A549 (cell line): ENCODE results near the gene NOXO1. TPM values are rescaled to one million over a fixed set of nuclear protein-coding genes. Genes with fewer than 3 reads are reported as not detected.
A peak's percentile ranks its signal among the peaks of the same experiment; 100 is the strongest.

Experiments used
- ATAC-seq, 2 experiments: fragments of 200-7000 bp in 1 of 2; fragments of >200 bp in 1 of 2; cut with Nextera tagmentation in 1 of 2; cut with Tn5 transposase in 1 of 2; 3 replicates each; pipeline versions ENCODE4 v1.8.0 to v1.9.1; 2018 to 2020; ENCODE audit warnings: mild to moderate bottlenecking in 1 of 2, moderate library complexity in 1 of 2
- CTCF ChIA-PET: fragments of 300-600 bp; sonication (Branson Sonifier 250); formaldehyde crosslinking; extraction: SDS; loops from one replicate; lab custom pipeline; 2021; ENCODE audit warnings: antibody characterized with exemption, inconsistent platforms; lab: Yijun Ruan, JAX
- POLR2A ChIA-PET: fragments of 350-600 bp; formaldehyde crosslinking; extraction: SDS; loops from one replicate; lab custom pipeline; 2021; ENCODE audit warnings: antibody characterized with exemption, inconsistent platforms; lab: Yijun Ruan, JAX
- DNase-seq, 2 experiments: peaks; one replicate each; pipeline versions ENCODE4 v3.0.0 to v3.0.0-alpha.2; 2011 to 2016; ENCODE audit warnings: low read depth in 1 of 2, low spot score in 1 of 2
- FAIRE-seq: peaks from 2 replicates; lab custom pipeline; 2011; peaks lifted over from hg19 to GRCh38; lab: Jason Lieb, UNC
- H3K27ac ChIP-seq, 2 experiments: fragments of >200 bp; sonication (Bioruptor Twin); formaldehyde crosslinking; 3 replicates each; pipeline ENCODE4 v1.5.1; 2016 to 2017
- H3K4me1 ChIP-seq: fragments of >200 bp; sonication (Bioruptor Twin); formaldehyde crosslinking; 3 replicates; pipeline ENCODE4 v1.6.1; 2016
- H3K4me2 ChIP-seq: fragments of >200 bp; sonication (Bioruptor Twin); formaldehyde crosslinking; 3 replicates; pipeline ENCODE4 v1.6.1; 2016
- H3K4me3 ChIP-seq: fragments of >200 bp; sonication (Bioruptor Twin); formaldehyde crosslinking; 3 replicates; pipeline ENCODE4 v1.5.1; 2016
- H3K9me3 ChIP-seq: fragments of >200 bp; sonication (Bioruptor Twin); formaldehyde crosslinking; 3 replicates; pipeline ENCODE4 v1.6.1; 2016
- KDM5A ChIP-seq: fragments of 200-600 bp; sonication (generic); IDR thresholded peaks from 2 replicates; pipeline ENCODE4 v1.6.1; 2016; ENCODE audit warnings: antibody characterized with exemption, mild to moderate bottlenecking
- SREBF2 ChIP-seq: fragments of 450-650 bp; IDR thresholded peaks from 2 replicates; pipeline ENCODE4 v1.6.1; 2014; ENCODE audit warnings: mild to moderate bottlenecking, moderate library complexity
- TFCP2L1 ChIP-seq: fragments of 250-450 bp; sonication (Bioruptor Pico); IDR thresholded peaks from 2 replicates; pipeline ENCODE4 v1.5.0; 2021; ENCODE audit warnings: mild to moderate bottlenecking
- ZSCAN20 ChIP-seq: fragments of 250-450 bp; sonication (Bioruptor Pico); IDR thresholded peaks from 2 replicates; pipeline ENCODE4 v1.8.0; 2022; ENCODE audit warnings: mild to moderate bottlenecking, moderate library complexity
- WGBS: methylation state at CpG from one replicate; pipeline ENCODE4 v1.1.6; 2017; ENCODE audit errors: missing lambda C conversion rate; 5-methylcytosine and 5-hydroxymethylcytosine counted together
- polyA plus RNA-seq, 4 experiments: library from polyadenylated mRNA; depleted of rRNA in 3 of 4; stranded (reverse); fragments of >200 nt; fragmentation: RNase III in 1 of 4; extraction: RNeasy Plus Mini Kit Qiagen cat#74134 plus additional on column Dnase treatment in 1 of 4; gene quantifications; 2 replicates in 3 of 4; 3 replicates in 1 of 4; pipeline ENCODE4 v1.2.3, GENCODE V29; 2011 to 2017
- small RNA-seq, 6 experiments: library from RNA; depleted of rRNA; stranded (forward); fragments of <200 nt; gene quantifications; one replicate each; pipeline ENCODE3, GENCODE V24; 2012
- TF ChIP-seq, protein P1 (sequence below): IDR thresholded peaks from 2 replicates; pipeline ENCODE4 v1.6.1; 2012

The NOXO1 gene
- polyA plus RNA-seq, 2 of the 4 experiments (the other 2 are of a cell fraction): 0.32 TPM; not detected in 1

DNA sequence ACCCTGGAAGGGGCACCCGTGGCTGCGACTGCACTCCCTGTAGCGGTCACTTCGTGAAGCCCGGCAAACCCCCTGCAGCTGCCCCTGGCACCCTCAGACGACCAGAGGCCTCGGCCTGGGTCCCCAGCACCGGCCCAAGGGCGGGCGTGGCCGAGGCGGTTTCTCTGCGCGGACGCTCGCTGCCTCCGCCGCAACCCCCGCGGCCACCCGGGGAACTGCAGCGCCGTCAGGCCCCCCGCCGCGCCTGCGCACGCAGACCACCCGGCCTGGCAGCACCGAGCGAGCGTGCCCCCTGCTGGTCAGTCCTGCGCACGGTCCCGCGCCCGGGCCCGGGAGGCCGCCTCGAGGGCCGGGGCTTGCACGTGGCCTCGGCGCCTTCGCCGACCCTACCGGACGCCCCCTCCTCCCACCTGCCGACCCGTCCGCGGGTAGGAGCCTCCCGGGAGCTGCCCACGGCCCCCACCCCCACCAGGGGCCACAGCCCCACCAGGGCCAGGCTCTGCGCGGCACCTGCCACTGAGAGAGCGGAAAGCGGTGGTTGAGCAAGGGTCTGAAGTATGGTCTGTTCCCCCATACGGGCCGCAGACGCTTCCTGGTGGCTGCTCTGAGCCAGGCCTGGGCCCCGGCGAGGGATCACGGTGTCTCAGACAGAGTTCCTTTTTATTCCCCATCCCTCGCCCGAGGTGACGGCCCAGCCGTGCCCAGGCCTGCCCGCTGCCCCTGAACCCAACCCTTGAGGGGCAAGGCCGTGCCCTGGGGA lies 51.5 kb downstream of the NOXO1 start (continued):
- TF ChIP-seq, protein P1, sequence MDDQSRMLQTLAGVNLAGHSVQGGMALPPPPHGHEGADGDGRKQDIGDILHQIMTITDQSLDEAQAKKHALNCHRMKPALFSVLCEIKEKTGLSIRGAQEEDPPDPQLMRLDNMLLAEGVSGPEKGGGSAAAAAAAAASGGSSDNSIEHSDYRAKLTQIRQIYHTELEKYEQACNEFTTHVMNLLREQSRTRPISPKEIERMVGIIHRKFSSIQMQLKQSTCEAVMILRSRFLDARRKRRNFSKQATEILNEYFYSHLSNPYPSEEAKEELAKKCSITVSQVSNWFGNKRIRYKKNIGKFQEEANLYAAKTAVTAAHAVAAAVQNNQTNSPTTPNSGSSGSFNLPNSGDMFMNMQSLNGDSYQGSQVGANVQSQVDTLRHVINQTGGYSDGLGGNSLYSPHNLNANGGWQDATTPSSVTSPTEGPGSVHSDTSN: no peak

DNA sequence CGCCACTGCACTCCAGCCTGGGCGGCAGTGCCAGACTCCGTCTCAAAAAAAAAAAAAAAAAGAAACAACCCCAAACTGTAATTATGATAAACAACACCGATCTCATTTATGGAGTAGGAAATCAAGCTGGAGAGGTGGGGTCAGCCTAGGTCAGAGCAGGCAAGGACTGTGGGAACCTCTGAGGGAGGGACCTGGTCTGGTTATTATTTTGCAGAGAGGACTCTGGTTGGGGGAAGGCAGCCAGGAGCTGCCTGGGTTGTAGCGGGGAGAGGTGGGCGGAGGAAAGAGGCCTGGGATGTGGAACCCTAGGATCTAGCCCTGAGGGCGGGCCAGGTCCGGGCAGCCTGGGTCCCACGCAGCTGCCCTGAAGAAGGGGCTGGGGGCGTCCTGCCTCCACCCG lies 52.2 kb downstream of the NOXO1 start:
- peak overlapping the region; percentile 65 for H3K4me3 ChIP-seq
- peak overlapping the region; percentile 97 for H3K4me2 ChIP-seq
- ChIA-PET POLR2A (interaction anchor here (0.6 to 1.3 kb wide), 10 partner anchors 9 to 113 kb away, joined by 3 to 11 read pairs (median 3); partner anchors contain the start of gene MSRB1), CTCF (interaction anchor here (0.6 to 12.9 kb wide), 27 partner anchors 9 to 549 kb away, joined by 3 to 396 read pairs (median 5); partner anchors contain the start of genes MEIOB, MSRB1, NUBP2 and SPSB3)
- WGBS: 6% methylated on average over 8 of the region's 11 CpGs
- ATAC-seq (peak; percentile 77 to 81), DNase-seq (peak; percentile 73 to 78), FAIRE-seq (no peak)
- TF ChIP-seq TFCP2L1 (CRISPR knock-in tag) (no peak), KDM5A (no peak), SREBF2 (no peak), ZSCAN20 (CRISPR knock-in tag) (no peak)
- H3K9me3 ChIP-seq: no peaks in the 10 kb centered on the region
- peak overlapping the region; percentile 98 to 99 for H3K27ac ChIP-seq
- peaks cover 46% of the 10 kb centered on the region for H3K4me1 ChIP-seq

Small RNA genes lying within 50 kb of the gene (small RNA-seq; reads per million reads assigned to genes)
- gene AC005363.2 (0 to 1.7 (median 0) reads per million in 6 experiments), gene RN7SL219P (0 reads per million in 6 experiments), gene SNORA10 (0 reads per million in 6 experiments), gene SNORA64 (0 reads per million in 6 experiments)

Other genes starting within 250 kb of the NOXO1 start
Only the 30 nearest of the 31 such genes appear.
- 15.2 and 15.7 TPM in 2 replicates for gene NME3, start 209.9 kb downstream of the NOXO1 start, polyA plus RNA-seq (2011; rRNA removed)
- 46.4 to 59.2 TPM (median 49.9 TPM) in 3 replicates for gene NME3, start 209.9 kb downstream of the NOXO1 start, polyA plus RNA-seq (2017; fragmentation: RNase III; extraction: RNeasy Plus Mini Kit Qiagen cat#74134 plus additional on column Dnase treatment)
- 2.9 and 3.7 TPM in 2 replicates for gene EME2, start 208.7 kb downstream of the NOXO1 start, polyA plus RNA-seq (2011; rRNA removed)
- gene EME2, start 208.7 kb downstream of the NOXO1 start, polyA plus RNA-seq (2017; fragmentation: RNase III; extraction: RNeasy Plus Mini Kit Qiagen cat#74134 plus additional on column Dnase treatment): 13.0 to 17.3 TPM (median 16.5 TPM) in 3 replicates
- 105 and 118 TPM in 2 replicates for gene MRPS34, start 208.3 kb downstream of the NOXO1 start, polyA plus RNA-seq (2011; rRNA removed)
- 210 to 220 TPM (median 214 TPM) in 3 replicates for gene MRPS34, start 208.3 kb downstream of the NOXO1 start, polyA plus RNA-seq (2017; fragmentation: RNase III; extraction: RNeasy Plus Mini Kit Qiagen cat#74134 plus additional on column Dnase treatment)
- 9.2 and 10.6 TPM in 2 replicates for gene SPSB3, start 198.9 kb downstream of the NOXO1 start, polyA plus RNA-seq (2011; rRNA removed)
- 10.6 to 17.3 TPM (median 14.6 TPM) in 3 replicates for gene SPSB3, start 198.9 kb downstream of the NOXO1 start, polyA plus RNA-seq (2017; fragmentation: RNase III; extraction: RNeasy Plus Mini Kit Qiagen cat#74134 plus additional on column Dnase treatment)
- gene NUBP2, start 198.5 kb downstream of the NOXO1 start, polyA plus RNA-seq (2011; rRNA removed): 21.9 and 24.7 TPM in 2 replicates
- 58.9 to 65.3 TPM (median 60.7 TPM) in 3 replicates for gene NUBP2, start 198.5 kb downstream of the NOXO1 start, polyA plus RNA-seq (2017; fragmentation: RNase III; extraction: RNeasy Plus Mini Kit Qiagen cat#74134 plus additional on column Dnase treatment)
- gene IGFALS, start 187.8 kb downstream of the NOXO1 start, polyA plus RNA-seq (2011; rRNA removed): 0.08 TPM in 1 of 2 replicates, not detected in the other
- gene IGFALS, start 187.8 kb downstream of the NOXO1 start, polyA plus RNA-seq (2017; fragmentation: RNase III; extraction: RNeasy Plus Mini Kit Qiagen cat#74134 plus additional on column Dnase treatment): 0.05 to 0.08 TPM in 2 of 3 replicates, not detected in the other
- 27.2 and 34.9 TPM in 2 replicates for gene HAGH, start 154.6 kb downstream of the NOXO1 start, polyA plus RNA-seq (2011; rRNA removed)
- gene HAGH, start 154.6 kb downstream of the NOXO1 start, polyA plus RNA-seq (2017; fragmentation: RNase III; extraction: RNeasy Plus Mini Kit Qiagen cat#74134 plus additional on column Dnase treatment): 58.7 to 66.4 TPM (median 59.8 TPM) in 3 replicates
- 30.2 and 30.6 TPM in 2 replicates for gene FAHD1, start 154.3 kb downstream of the NOXO1 start, polyA plus RNA-seq (2011; rRNA removed)
- 63.2 to 68.4 TPM (median 64.5 TPM) in 3 replicates for gene FAHD1, start 154.3 kb downstream of the NOXO1 start, polyA plus RNA-seq (2017; fragmentation: RNase III; extraction: RNeasy Plus Mini Kit Qiagen cat#74134 plus additional on column Dnase treatment)
- gene MEIOB, start 109.3 kb downstream of the NOXO1 start, polyA plus RNA-seq (2011; rRNA removed): 7.5 and 9.1 TPM in 2 replicates
- gene MEIOB, start 109.3 kb downstream of the NOXO1 start, polyA plus RNA-seq (2017; fragmentation: RNase III; extraction: RNeasy Plus Mini Kit Qiagen cat#74134 plus additional on column Dnase treatment): 2.9 to 3.5 TPM (median 2.9 TPM) in 3 replicates
- 1.1 and 1.5 TPM in 2 replicates for gene HS3ST6, start 63.1 kb downstream of the NOXO1 start, polyA plus RNA-seq (2011; rRNA removed)
- gene HS3ST6, start 63.1 kb downstream of the NOXO1 start, polyA plus RNA-seq (2017; fragmentation: RNase III; extraction: RNeasy Plus Mini Kit Qiagen cat#74134 plus additional on column Dnase treatment): 1.4 to 2.6 TPM (median 2.0 TPM) in 3 replicates
- gene MSRB1, start 38.3 kb downstream of the NOXO1 start, polyA plus RNA-seq (2011; rRNA removed): 27.7 and 34.4 TPM in 2 replicates
- 27.7 to 38.4 TPM (median 37.5 TPM) in 3 replicates for gene MSRB1, start 38.3 kb downstream of the NOXO1 start, polyA plus RNA-seq (2017; fragmentation: RNase III; extraction: RNeasy Plus Mini Kit Qiagen cat#74134 plus additional on column Dnase treatment)
- gene RPL3L, start 26.8 kb downstream of the NOXO1 start, polyA plus RNA-seq (2011; rRNA removed): not detected in 2 replicates
- 0.20 TPM in 1 of 3 replicates, not detected in the others for gene RPL3L, start 26.8 kb downstream of the NOXO1 start, polyA plus RNA-seq (2017; fragmentation: RNase III; extraction: RNeasy Plus Mini Kit Qiagen cat#74134 plus additional on column Dnase treatment)
- 151 and 198 TPM in 2 replicates for gene NDUFB10, start 21.9 kb downstream of the NOXO1 start, polyA plus RNA-seq (2011; rRNA removed)
- 367 to 410 TPM (median 389 TPM) in 3 replicates for gene NDUFB10, start 21.9 kb downstream of the NOXO1 start, polyA plus RNA-seq (2017; fragmentation: RNase III; extraction: RNeasy Plus Mini Kit Qiagen cat#74134 plus additional on column Dnase treatment)
- gene RPS2, start 16.6 kb downstream of the NOXO1 start, polyA plus RNA-seq (2011; rRNA removed): 2,621 and 3,507 TPM in 2 replicates
- gene RPS2, start 16.6 kb downstream of the NOXO1 start, polyA plus RNA-seq (2017; fragmentation: RNase III; extraction: RNeasy Plus Mini Kit Qiagen cat#74134 plus additional on column Dnase treatment): 3,378 to 3,689 TPM (median 3,626 TPM) in 3 replicates
- not detected in 2 replicates for gene RNF151, start 14.6 kb downstream of the NOXO1 start, polyA plus RNA-seq (2011; rRNA removed)
- not detected in 3 replicates for gene RNF151, start 14.6 kb downstream of the NOXO1 start, polyA plus RNA-seq (2017; fragmentation: RNase III; extraction: RNeasy Plus Mini Kit Qiagen cat#74134 plus additional on column Dnase treatment)
- gene TBL3, start 9.4 kb downstream of the NOXO1 start, polyA plus RNA-seq (2011; rRNA removed): 21.9 and 25.9 TPM in 2 replicates
- gene TBL3, start 9.4 kb downstream of the NOXO1 start, polyA plus RNA-seq (2017; fragmentation: RNase III; extraction: RNeasy Plus Mini Kit Qiagen cat#74134 plus additional on column Dnase treatment): 41.9 to 45.0 TPM (median 42.8 TPM) in 3 replicates
- 11.9 and 12.9 TPM in 2 replicates for gene GFER, start 2.7 kb upstream of the NOXO1 start, polyA plus RNA-seq (2011; rRNA removed)
- 33.9 to 34.9 TPM (median 34.8 TPM) in 3 replicates for gene GFER, start 2.7 kb upstream of the NOXO1 start, polyA plus RNA-seq (2017; fragmentation: RNase III; extraction: RNeasy Plus Mini Kit Qiagen cat#74134 plus additional on column Dnase treatment)
- 4.9 and 5.7 TPM in 2 replicates for gene SYNGR3, start 8.5 kb upstream of the NOXO1 start, polyA plus RNA-seq (2011; rRNA removed)
- 4.1 to 5.0 TPM (median 4.4 TPM) in 3 replicates for gene SYNGR3, start 8.5 kb upstream of the NOXO1 start, polyA plus RNA-seq (2017; fragmentation: RNase III; extraction: RNeasy Plus Mini Kit Qiagen cat#74134 plus additional on column Dnase treatment)
- gene ZNF598, start 28.4 kb upstream of the NOXO1 start, polyA plus RNA-seq (2011; rRNA removed): 15.3 and 17.7 TPM in 2 replicates
- 32.7 to 35.0 TPM (median 33.8 TPM) in 3 replicates for gene ZNF598, start 28.4 kb upstream of the NOXO1 start, polyA plus RNA-seq (2017; fragmentation: RNase III; extraction: RNeasy Plus Mini Kit Qiagen cat#74134 plus additional on column Dnase treatment)
- gene NPW, start 38.3 kb upstream of the NOXO1 start, polyA plus RNA-seq (2011; rRNA removed): 0.13 and 0.26 TPM in 2 replicates
- gene NPW, start 38.3 kb upstream of the NOXO1 start, polyA plus RNA-seq (2017; fragmentation: RNase III; extraction: RNeasy Plus Mini Kit Qiagen cat#74134 plus additional on column Dnase treatment): 1.0 to 1.6 TPM (median 1.2 TPM) in 3 replicates
- 33.1 and 35.0 TPM in 2 replicates for gene NHERF2, start 45.4 kb upstream of the NOXO1 start, polyA plus RNA-seq (2011; rRNA removed)
- 27.3 to 32.3 TPM (median 31.0 TPM) in 3 replicates for gene NHERF2, start 45.4 kb upstream of the NOXO1 start, polyA plus RNA-seq (2017; fragmentation: RNase III; extraction: RNeasy Plus Mini Kit Qiagen cat#74134 plus additional on column Dnase treatment)
- 28.8 and 34.8 TPM in 2 replicates for gene NTHL1, start 66.4 kb upstream of the NOXO1 start, polyA plus RNA-seq (2011; rRNA removed)
- 41.4 to 42.3 TPM (median 42.1 TPM) in 3 replicates for gene NTHL1, start 66.4 kb upstream of the NOXO1 start, polyA plus RNA-seq (2017; fragmentation: RNase III; extraction: RNeasy Plus Mini Kit Qiagen cat#74134 plus additional on column Dnase treatment)
- 32.6 and 41.7 TPM in 2 replicates for gene TSC2, start 66.5 kb upstream of the NOXO1 start, polyA plus RNA-seq (2011; rRNA removed)
- 42.0 to 47.3 TPM (median 45.1 TPM) in 3 replicates for gene TSC2, start 66.5 kb upstream of the NOXO1 start, polyA plus RNA-seq (2017; fragmentation: RNase III; extraction: RNeasy Plus Mini Kit Qiagen cat#74134 plus additional on column Dnase treatment)
- gene PKD1, start 154.4 kb upstream of the NOXO1 start, polyA plus RNA-seq (2011; rRNA removed): 11.5 and 17.3 TPM in 2 replicates
- 38.4 to 39.7 TPM (median 39.2 TPM) in 3 replicates for gene PKD1, start 154.4 kb upstream of the NOXO1 start, polyA plus RNA-seq (2017; fragmentation: RNase III; extraction: RNeasy Plus Mini Kit Qiagen cat#74134 plus additional on column Dnase treatment)
- gene RAB26, start 167.2 kb upstream of the NOXO1 start, polyA plus RNA-seq (2011; rRNA removed): 6.7 and 7.5 TPM in 2 replicates
- gene RAB26, start 167.2 kb upstream of the NOXO1 start, polyA plus RNA-seq (2017; fragmentation: RNase III; extraction: RNeasy Plus Mini Kit Qiagen cat#74134 plus additional on column Dnase treatment): 5.7 to 7.3 TPM (median 6.7 TPM) in 3 replicates
- gene TRAF7, start 174.3 kb upstream of the NOXO1 start, polyA plus RNA-seq (2011; rRNA removed): 31.9 and 32.0 TPM in 2 replicates
- gene TRAF7, start 174.3 kb upstream of the NOXO1 start, polyA plus RNA-seq (2017; fragmentation: RNase III; extraction: RNeasy Plus Mini Kit Qiagen cat#74134 plus additional on column Dnase treatment): 47.6 to 50.0 TPM (median 48.1 TPM) in 3 replicates
- 0.13 and 0.27 TPM in 2 replicates for gene CASKIN1, start 215.1 kb upstream of the NOXO1 start, polyA plus RNA-seq (2011; rRNA removed)
- 0.72 to 1.0 TPM (median 0.87 TPM) in 3 replicates for gene CASKIN1, start 215.1 kb upstream of the NOXO1 start, polyA plus RNA-seq (2017; fragmentation: RNase III; extraction: RNeasy Plus Mini Kit Qiagen cat#74134 plus additional on column Dnase treatment)
- 46.8 and 49.5 TPM in 2 replicates for gene MLST8, start 224.0 kb upstream of the NOXO1 start, polyA plus RNA-seq (2011; rRNA removed)
- gene MLST8, start 224.0 kb upstream of the NOXO1 start, polyA plus RNA-seq (2017; fragmentation: RNase III; extraction: RNeasy Plus Mini Kit Qiagen cat#74134 plus additional on column Dnase treatment): 48.4 to 53.9 TPM (median 50.4 TPM) in 3 replicates
- gene BRICD5, start 229.4 kb upstream of the NOXO1 start, polyA plus RNA-seq (2011; rRNA removed): 2.0 and 3.1 TPM in 2 replicates
- 7.4 to 11.6 TPM (median 9.1 TPM) in 3 replicates for gene BRICD5, start 229.4 kb upstream of the NOXO1 start, polyA plus RNA-seq (2017; fragmentation: RNase III; extraction: RNeasy Plus Mini Kit Qiagen cat#74134 plus additional on column Dnase treatment)
- 13.9 and 15.0 TPM in 2 replicates for gene PGP, start 233.4 kb upstream of the NOXO1 start, polyA plus RNA-seq (2011; rRNA removed)
- 27.7 to 33.7 TPM (median 31.9 TPM) in 3 replicates for gene PGP, start 233.4 kb upstream of the NOXO1 start, polyA plus RNA-seq (2017; fragmentation: RNase III; extraction: RNeasy Plus Mini Kit Qiagen cat#74134 plus additional on column Dnase treatment)